HEK293T (cell line): ENCODE results near the gene ADORA1.

ENCODE experiments used
- CTCF ChIA-PET: fragments of 350-600 bp; formaldehyde crosslinking; extraction: SDS; loops from one replicate; lab custom pipeline; 2021; ENCODE audit warnings: antibody characterized with exemption, inconsistent platforms; lab: Yijun Ruan, JAX
- POLR2A ChIA-PET: fragments of 350-600 bp; formaldehyde crosslinking; extraction: SDS; loops from one replicate; lab custom pipeline; 2020; ENCODE audit warnings: antibody characterized with exemption, inconsistent platforms; lab: Yijun Ruan, JAX
- DNase-seq: peaks from one replicate; pipeline ENCODE4 v3.0.0; 2012; ENCODE audit warnings: mixed read lengths; ENCODE audit errors: extremely low spot score
- ARNT ChIP-seq: fragments of 450-650 bp; IDR thresholded peaks from 2 replicates; pipeline ENCODE4 v1.6.1; 2017; ENCODE audit warnings: mild to moderate bottlenecking
- BHLHE40 ChIP-seq: fragments of 450-650 bp; IDR thresholded peaks from 2 replicates; pipeline ENCODE4 v1.6.1; 2016; ENCODE audit warnings: mild to moderate bottlenecking, moderate library complexity, borderline replicate concordance
- CTBP1 ChIP-seq: fragments of 450-650 bp; IDR thresholded peaks from 2 replicates; pipeline ENCODE4 v1.6.1; 2016; ENCODE audit warnings: borderline replicate concordance
- ELF4 ChIP-seq: fragments of 450-650 bp; IDR thresholded peaks from 2 replicates; pipeline ENCODE4 v1.6.1; 2017; ENCODE audit warnings: antibody characterized with exemption
- FOXA1 ChIP-seq: fragments of 450-650 bp; IDR thresholded peaks from 2 replicates; pipeline ENCODE4 v1.6.1; 2016; ENCODE audit warnings: mild to moderate bottlenecking
- FOXK2 ChIP-seq: fragments of 450-650 bp; IDR thresholded peaks from 2 replicates; pipeline ENCODE4 v1.6.1; 2016; ENCODE audit warnings: mild to moderate bottlenecking
- FOXM1 ChIP-seq: fragments of 450-650 bp; IDR thresholded peaks from 2 replicates; pipeline ENCODE4 v1.6.1; 2017; ENCODE audit warnings: mild to moderate bottlenecking, borderline replicate concordance
- HDGF ChIP-seq: fragments of 450-650 bp; IDR thresholded peaks from 2 replicates; pipeline ENCODE4 v1.6.1; 2017; ENCODE audit warnings: antibody characterized with exemption, borderline replicate concordance
- L3MBTL2 ChIP-seq: fragments of 450-650 bp; conservative IDR thresholded peaks from 2 replicates; pipeline ENCODE4 v1.6.1; 2016; ENCODE audit warnings: mild to moderate bottlenecking
- LEF1 ChIP-seq: fragments of 450-650 bp; IDR thresholded peaks from 2 replicates; pipeline ENCODE4 v1.6.1; 2017; ENCODE audit warnings: mild to moderate bottlenecking, borderline replicate concordance
- NFRKB ChIP-seq: fragments of 450-650 bp; IDR thresholded peaks from 2 replicates; pipeline ENCODE4 v1.6.1; 2016; ENCODE audit warnings: mild to moderate bottlenecking, moderate library complexity
- SP1 ChIP-seq: fragments of 450-650 bp; IDR thresholded peaks from 2 replicates; pipeline ENCODE4 v1.6.1; 2017
- SUZ12 ChIP-seq: fragments of 450-650 bp; IDR thresholded peaks from 2 replicates; pipeline ENCODE4 v1.6.1; 2016; ENCODE audit warnings: mild to moderate bottlenecking
- TARDBP ChIP-seq: fragments of 450-650 bp; IDR thresholded peaks from 2 replicates; pipeline ENCODE4 v1.6.1; 2016
- ZNF384 ChIP-seq: fragments of 450-650 bp; IDR thresholded peaks from 2 replicates; pipeline ENCODE4 v1.6.1; 2016
- TF ChIP-seq, protein P1 (sequence below): fragments of 450-650 bp; IDR thresholded peaks from 2 replicates; pipeline ENCODE4 v1.6.1; 2016

Gene ADORA1

DNA sequence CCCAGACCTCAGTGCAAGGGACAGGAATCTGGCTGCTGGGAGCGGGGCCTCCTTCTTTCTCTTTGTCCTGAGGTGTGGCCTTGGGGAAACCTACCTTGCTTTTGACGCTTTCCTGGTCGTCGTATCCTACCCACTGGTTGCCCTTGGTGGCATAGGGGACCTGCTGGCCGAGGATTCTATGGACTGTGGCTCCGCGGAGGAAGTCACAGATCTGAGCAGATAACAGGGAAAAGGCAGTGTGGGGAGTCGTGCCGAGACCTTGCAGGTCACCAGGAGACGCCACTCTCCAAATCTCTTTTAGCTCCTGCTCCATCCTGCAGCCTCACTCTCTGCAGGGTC is 52.1 kb downstream of the ADORA1 start:
- POLR2A ChIA-PET, result no interaction called here
- CTCF ChIA-PET, result no interaction called here
- TF ChIP-seq HDGF (no peak), FOXK2 (no peak), TARDBP (no peak), SP1 (no peak), ZNF384 (no peak), ARNT (no peak), SUZ12 (no peak), LEF1 (no peak), L3MBTL2 (no peak), FOXA1 (no peak), ELF4 (no peak), CTBP1 (no peak), FOXM1 (no peak), NFRKB (no peak), BHLHE40 (no peak)
- TF ChIP-seq, protein P1, sequence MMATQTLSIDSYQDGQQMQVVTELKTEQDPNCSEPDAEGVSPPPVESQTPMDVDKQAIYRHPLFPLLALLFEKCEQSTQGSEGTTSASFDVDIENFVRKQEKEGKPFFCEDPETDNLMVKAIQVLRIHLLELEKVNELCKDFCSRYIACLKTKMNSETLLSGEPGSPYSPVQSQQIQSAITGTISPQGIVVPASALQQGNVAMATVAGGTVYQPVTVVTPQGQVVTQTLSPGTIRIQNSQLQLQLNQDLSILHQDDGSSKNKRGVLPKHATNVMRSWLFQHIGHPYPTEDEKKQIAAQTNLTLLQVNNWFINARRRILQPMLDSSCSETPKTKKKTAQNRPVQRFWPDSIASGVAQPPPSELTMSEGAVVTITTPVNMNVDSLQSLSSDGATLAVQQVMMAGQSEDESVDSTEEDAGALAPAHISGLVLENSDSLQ, result no peak
- DNase-seq, result no peak

DNA sequence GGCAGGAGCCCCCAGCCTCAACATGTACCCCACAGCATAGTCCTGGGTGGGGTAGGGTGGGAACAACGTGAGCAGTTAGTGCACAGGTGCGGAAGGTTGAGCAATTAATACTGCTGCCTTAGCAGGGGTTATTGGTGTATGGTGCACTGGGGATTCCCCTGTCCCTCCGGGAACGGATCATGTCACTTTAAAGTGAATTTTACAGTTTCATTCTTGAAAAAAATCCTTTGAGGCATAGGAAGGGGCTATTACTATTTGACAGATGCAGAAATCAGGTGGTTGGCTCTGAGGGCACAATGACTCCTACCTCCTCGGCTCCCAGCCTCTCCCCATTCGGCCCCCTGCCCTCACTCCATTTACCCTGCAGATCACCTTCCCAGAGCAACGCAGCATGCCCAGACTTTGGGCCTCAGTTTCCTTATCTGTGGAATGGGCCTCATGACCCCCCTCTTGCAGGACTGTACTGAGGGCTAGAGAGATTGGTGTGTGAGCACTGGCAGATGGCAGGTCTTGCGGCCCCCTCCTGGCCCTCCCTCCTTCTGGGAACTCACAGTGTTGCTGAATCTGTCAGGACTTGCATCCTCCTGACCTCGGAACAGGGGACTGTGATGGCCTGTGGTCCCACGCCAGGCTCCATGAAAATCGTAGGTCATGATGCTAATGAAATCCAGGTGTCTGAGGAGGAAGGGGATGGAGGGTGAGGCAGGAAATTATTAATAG is 53.2 kb downstream of the ADORA1 start:
- ChIA-PET POLR2A (no interaction called here), CTCF (interaction anchor here (1.3 kb wide), 1 partner anchor 9 kb away, joined by 4 read pairs; no protein-coding TSS in a partner anchor)
- TF ChIP-seq SUZ12 (no peak), ARNT (no peak), HDGF (no peak), LEF1 (no peak), ELF4 (no peak)
- no peak for DNase-seq

DNA sequence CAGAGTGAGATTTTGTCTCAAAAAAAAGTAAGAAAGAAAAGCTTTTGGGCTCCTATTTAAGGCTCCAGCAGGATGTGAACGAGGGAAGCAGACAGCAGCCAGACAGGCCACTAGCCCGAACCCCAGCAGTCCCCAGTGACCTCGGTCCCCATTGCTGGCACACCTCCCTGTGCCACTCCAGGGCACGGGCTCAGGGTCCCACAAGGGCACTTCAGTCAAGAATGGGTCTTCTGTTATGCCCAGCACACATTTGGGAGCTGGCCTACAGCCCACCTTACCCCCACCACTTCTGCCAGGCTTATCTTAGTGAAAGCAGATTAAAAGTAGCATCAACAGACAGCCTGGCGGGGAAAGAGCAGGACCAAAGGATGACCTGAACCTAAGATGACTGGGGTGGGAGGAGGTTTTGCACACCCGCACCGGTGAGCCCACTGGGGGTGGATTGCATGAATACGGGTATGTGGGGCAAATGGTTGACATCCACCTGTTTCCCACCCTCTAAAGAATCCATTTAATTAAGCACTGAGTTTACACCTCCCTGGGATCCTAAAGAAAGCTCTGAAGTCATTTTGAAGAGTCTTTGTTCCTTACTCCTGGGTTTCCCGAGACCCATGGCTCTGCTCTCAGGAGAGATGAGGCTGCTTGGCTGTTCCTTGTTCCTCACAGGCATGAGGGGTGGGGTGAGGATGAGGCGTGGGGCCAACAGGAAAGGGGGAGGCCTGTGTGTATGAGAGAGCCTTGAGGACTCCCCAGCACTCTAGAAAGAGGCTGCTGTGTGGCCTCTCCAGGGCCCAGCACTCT is 54.3 kb downstream of the ADORA1 start:
- ChIA-PET POLR2A (no interaction called here), CTCF (interaction anchor here (1.3 kb wide), 1 partner anchor 10 kb away, joined by 4 read pairs; no protein-coding TSS in a partner anchor)
- no peak for DNase-seq
- TF ChIP-seq NFRKB, result no peak
- no peak for TF ChIP-seq ARNT
- TF ChIP-seq ELF4, result no peak
- TF ChIP-seq L3MBTL2, result no peak
- no peak for TF ChIP-seq FOXK2
- TF ChIP-seq FOXM1, result no peak

DNA sequence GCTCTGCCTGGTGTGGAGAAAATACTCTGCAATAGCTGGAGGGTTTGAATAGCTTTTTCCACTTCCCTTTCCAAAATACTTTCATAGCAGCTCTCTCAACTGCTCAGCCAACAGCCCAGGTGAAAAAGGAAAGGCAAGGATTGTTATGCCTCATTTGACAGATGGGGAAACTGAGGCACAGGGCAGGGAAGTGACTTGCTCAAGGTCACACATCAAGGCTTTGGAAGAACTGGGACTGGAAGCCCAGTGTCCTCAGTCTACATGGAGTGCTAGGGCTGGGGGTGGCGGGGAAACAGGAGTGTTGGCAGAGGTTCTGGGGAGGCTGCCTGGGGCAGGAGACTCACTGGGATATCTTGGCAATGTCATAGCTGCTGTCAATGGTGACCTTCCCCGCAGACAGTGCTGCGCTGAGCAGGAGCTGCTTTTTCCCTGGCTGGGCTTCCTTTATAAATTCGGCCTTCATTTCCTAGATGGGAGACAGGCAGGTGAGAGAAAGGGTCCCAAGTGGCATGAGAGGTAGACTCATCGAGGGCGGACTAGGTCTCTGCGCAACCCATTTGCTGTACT is 54.9 kb downstream of the ADORA1 start:
- POLR2A ChIA-PET, result no interaction called here
- CTCF ChIA-PET, result no interaction called here
- DNase-seq, result no peak
- TF ChIP-seq, protein P1, result no peak
- no peak for TF ChIP-seq CTBP1
- TF ChIP-seq L3MBTL2, result no peak
- TF ChIP-seq SUZ12, result no peak
- no peak for TF ChIP-seq FOXK2
- TF ChIP-seq LEF1, result no peak
- TF ChIP-seq FOXA1, result no peak
- TF ChIP-seq NFRKB, result no peak
- TF ChIP-seq FOXM1, result no peak
- no peak for TF ChIP-seq HDGF
- TF ChIP-seq ELF4, result no peak
- no peak for TF ChIP-seq ZNF384
- TF ChIP-seq ARNT, result no peak
- no peak for TF ChIP-seq TARDBP

DNA sequence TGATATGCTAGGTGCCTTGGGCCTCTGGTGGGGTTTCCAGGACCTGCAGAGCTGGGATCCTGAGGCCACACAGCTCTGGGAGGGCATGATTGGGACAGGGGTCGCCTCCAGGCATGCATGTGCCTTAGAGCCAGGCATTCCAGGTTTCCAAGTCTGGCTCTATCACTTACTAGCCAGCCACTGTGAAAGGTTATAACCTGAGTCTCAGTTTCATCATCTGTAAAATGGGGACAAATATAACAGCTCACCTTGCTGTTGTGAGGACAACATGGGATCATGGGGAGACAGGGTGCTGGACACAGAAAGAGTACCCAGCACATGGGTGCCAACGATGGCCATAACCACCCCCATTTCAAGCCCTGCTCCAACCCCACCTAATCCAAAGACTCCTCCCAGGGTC is 56.3 kb downstream of the ADORA1 start:
- DNase-seq, result no peak
- POLR2A ChIA-PET, result no interaction called here
- CTCF ChIA-PET, result no interaction called here
- TF ChIP-seq FOXA1 (no peak), LEF1 (no peak), CTBP1 (no peak), HDGF (no peak), BHLHE40 (no peak), SP1 (no peak), ELF4 (no peak), ZNF384 (no peak), FOXK2 (no peak), NFRKB (no peak), TARDBP (no peak), SUZ12 (no peak), FOXM1 (no peak), L3MBTL2 (no peak)

DNA sequence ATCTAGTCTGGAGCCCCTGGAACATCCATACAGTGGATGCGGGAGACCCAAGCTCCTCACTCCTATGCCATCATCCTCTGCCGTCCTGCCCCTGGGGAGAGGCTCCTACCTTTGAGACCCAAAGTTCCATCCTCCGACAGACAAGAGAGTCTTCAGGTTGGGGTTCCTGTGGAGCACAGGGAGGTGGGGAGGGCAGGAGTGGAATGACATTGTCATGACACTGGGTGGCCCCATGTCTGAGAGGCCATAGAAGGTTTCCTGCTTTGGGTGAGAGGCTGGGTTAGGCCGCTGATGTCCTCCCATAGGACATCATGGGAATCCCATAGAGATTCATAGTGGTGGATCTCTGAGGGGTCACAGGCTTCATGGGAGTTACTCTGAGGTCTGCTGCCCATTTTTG is 56.9 kb downstream of the ADORA1 start:
- CTCF ChIA-PET, result no interaction called here

More for the DNA sequence above, 56.9 kb downstream of the ADORA1 start:
- DNase-seq, result no peak
- TF ChIP-seq, protein P1, result no peak
- TF ChIP-seq FOXK2, result no peak
- no peak for TF ChIP-seq ELF4
- no peak for TF ChIP-seq NFRKB
- TF ChIP-seq ARNT, result no peak
- no peak for TF ChIP-seq LEF1
- no peak for TF ChIP-seq SP1
- no peak for TF ChIP-seq TARDBP
- POLR2A ChIA-PET, result no interaction called here
